Amygdala (tissue), 56 donors: Measurements from ENCODE around the gene ADGRV1.
A peak's percentile ranks its signal among the peaks of the same experiment; 100 is the strongest.
"Not testable (repeated sequence)": the region's sequence is repeated elsewhere in the genome, so short reads cannot be mapped to it uniquely, and the experiment has no call there.

Source experiments
- DNase-seq, 56 donors: peaks; one replicate each; lab custom pipeline; 2025; lab: John Stamatoyannopoulos, UW

The ADGRV1 gene

DNA sequence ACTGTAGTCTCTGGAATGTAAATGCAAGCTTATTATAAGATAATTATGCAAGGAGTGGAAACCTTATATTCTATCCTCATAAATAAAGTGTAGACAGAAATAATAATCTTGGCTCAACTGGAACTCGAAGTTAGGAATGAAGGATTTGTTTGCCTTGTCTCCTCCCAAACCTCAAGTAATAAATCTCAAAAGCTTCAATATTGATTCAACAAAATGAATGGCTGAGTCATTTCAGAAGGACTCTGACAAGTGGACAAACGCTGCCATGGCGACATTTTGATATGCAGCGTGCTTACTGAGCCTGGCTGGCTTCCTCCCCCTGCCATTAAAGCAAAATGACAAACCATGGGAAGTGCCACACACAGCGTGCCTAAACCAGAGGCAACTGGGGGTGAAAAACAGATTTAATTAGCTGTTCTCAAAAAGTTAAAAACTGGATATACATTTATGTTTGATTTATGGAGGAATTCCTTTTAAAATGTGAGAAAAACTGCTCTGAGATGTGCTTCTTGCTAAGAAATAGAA, 10.5 kb upstream of the ADGRV1 start:
- peak in 9 of 56 donors; percentile 2 to 28 (median 8) for DNase-seq

GRCh38 chr5:90549223-90549622, 9.4 kb upstream of the ADGRV1 start:
- no peak for DNase-seq

DNA sequence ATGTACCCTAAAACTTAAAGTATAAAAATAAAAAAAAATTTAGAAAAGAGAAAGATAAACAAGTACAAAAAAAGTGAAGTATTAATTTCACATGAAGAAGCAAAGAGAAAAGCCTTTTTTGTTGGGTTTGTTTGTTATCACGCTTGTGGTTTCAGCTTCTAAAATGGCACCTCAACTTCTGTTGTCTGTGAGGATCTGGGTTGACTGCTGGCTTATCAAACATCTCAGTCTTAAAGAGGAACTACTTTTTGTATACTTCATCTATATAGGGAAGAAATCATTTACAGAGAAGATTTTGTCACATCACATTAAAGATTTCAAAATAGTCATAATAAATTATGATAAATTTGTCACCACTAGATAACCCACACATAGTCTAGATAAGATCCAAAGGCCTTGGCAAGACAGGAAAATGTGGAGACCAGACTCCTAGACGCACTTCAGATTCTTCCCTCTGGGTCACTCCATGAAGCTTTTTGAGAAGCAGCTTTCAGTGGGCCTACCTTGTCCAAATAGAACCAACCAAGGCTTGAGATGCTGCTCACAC, 8.8 kb upstream of the ADGRV1 start:
- DNase-seq: no peak

DNA sequence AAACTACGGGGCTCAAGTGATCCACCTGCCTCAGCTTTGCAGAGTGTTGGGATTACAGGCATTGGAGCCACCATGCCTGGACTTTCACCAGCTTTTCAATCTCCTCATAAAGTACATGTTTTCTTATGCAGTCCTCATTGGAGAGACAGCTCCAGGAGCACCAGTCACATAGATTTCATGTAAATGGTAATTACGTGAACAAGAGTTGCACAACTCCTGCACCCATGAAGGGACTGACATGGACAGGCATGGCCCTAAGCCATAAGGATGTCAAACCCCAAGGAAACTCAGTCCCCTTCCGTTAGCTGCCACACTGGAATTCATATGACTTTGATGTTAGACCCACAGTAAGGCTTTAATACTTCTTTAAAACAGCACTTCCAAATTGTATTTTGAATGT, 7.6 kb upstream of the ADGRV1 start:
- DNase-seq: no peak

- DNase-seq: no peak
These were observed 7.2 kb upstream of the ADGRV1 start for GRCh38 chr5:90551376-90551775.

DNA sequence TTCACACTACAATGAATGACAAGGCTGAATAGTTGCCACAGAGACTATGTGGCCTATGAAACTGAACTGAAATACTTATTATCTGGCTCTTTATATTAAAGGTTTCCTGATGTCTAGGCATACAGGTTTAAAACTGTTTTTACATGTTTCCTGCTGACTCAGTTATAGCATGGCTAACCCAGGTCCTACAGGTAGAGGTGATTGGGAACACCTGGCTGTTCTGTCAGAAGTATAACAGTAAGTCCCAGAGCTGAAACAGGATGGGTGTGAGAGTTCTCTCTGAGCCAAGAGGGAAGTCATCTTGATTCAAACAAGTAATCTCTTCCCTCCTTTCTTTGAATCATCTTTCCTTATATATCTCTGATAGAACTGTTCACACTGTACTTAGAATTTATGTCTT, 4.9 kb upstream of the ADGRV1 start:
- no peak for DNase-seq

- DNase-seq: no peak
These were observed 4.1 kb upstream of the ADGRV1 start for GRCh38 chr5:90554358-90555006.

DNA sequence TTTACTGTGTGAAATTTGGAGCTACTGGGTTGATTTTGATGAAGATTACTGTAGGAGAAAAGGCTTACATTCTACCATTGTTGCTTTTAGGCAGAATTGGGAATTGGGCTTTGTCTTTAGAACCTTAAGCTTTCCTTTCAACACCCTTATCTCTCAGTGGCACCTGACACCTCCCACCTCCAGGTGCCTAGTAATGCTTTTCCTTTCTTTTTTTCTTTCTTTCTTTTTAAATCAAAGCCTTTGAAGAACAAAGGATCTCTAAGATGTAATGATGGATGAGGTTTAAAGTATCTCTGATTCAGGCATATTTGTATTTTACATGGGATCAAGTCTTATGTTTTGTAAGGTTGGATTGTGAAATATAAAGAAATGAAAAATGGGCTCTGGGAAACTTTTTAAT, 2.9 kb upstream of the ADGRV1 start:
- no peak for DNase-seq

GRCh38 chr5:90557391-90557790, 1.2 kb upstream of the ADGRV1 start:
- no peak for DNase-seq

DNA sequence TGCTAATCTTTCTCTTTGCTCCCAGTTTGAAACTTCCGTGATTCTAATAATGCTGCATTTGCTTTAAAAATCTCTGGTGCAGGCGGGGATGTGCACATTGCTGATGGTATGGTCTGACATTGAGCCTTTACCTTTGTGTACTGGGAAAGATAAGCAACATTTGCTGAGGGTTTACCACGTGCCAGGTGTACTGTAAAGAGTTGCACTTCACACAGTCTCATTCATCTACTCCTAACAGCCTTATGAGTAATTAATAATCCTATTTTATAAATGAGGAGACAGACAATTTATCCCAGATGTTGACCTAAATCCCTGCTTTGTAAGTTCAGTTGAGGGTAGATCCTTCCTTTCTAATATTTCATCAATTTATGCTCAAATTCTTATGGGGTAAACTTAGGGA, 726 bp upstream of the ADGRV1 start:
- no peak for DNase-seq

GRCh38 chr5:90560771-90561170, 2.2 kb downstream of the ADGRV1 start:
- DNase-seq: no peak

DNA sequence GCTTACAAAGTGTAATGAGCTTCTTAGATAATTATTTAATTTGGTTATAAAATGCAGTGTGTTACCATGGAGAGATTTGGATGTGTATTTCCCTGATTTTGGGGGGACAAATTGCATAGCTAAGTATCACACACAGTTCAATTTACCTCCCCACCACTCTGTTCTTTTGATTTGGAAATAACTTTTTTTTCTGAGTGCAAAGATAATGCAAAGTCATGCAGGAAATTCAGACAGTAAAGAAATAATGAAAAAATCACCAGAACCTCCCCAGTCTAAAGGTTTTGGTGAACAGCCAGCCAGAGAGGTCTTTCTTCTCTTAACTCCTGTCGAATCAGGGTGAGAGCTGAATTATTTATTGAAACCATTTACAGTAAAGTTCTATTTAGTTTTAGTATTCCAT, 3.2 kb downstream of the ADGRV1 start:
- DNase-seq: no peak

DNA sequence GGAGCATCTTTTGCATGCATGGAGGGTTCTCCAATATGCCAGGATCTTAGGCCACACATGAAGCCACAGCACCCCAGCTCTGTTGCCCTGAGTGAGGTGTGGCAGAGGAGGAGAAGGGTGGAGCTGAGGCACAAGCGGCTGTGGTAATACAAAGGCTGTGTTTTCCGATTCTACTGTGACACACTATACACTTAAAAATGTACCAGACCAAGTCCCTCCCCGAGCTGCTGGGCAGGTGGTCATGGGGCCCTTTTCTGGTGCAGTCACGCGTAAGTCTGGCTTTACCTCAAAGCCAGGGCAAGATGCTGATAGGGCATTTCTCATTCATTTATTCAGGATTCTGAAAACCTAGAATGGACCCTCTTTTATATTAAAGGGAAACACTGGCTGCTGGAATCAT, 3.7 kb downstream of the ADGRV1 start:
- DNase-seq: peak in 2 of 56 donors; percentile 1 to 3

GRCh38 chr5:90563108-90563507, 4.5 kb downstream of the ADGRV1 start:
- no peak for DNase-seq

DNA sequence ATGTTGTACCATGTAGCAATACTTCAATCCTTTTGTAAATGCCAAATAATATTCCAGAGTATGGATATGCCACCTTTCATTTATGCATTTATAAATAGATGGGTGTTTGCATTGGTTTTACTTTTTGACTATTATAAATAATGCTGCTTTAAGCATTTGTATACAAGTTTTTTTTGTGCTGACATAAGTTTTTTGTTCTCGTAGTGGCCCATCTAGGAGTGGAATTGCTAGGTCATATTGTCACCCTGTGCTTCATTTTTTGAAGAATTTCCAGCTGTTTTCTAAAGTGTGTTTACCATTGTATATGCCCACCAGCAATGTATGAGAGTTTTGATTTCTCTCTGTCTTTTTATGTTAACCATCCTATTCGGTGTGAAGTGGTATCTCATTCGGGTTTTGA, 6.9 kb downstream of the ADGRV1 start:
- no peak for DNase-seq

GRCh38 chr5:90569084-90569483, 10.5 kb downstream of the ADGRV1 start:
- DNase-seq: no peak

GRCh38 chr5:90570034-90570433, 11.4 kb downstream of the ADGRV1 start:
- DNase-seq: no peak

GRCh38 chr5:90571147-90571773, 12.7 kb downstream of the ADGRV1 start:
- no peak for DNase-seq

DNA sequence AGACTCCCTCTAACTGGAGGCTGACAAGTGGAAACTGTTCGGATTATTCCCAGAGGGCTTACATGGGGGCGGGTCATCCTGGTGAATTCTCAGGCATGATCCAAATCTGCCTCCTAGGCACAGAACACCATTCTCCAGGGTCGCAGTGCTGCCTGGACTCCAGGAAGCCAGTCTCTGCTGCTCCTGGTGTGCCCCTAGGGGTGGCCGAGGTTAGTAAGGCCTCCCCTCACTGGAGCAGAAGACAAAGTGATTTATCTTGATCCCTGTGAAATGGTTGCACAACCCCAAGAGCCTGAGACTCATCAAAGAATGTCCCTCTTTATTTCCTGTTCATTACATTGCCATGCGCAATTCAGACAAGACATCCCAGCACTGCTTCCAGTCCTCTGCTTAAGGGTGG, 17.1 kb downstream of the ADGRV1 start:
- DNase-seq: no peak

DNA sequence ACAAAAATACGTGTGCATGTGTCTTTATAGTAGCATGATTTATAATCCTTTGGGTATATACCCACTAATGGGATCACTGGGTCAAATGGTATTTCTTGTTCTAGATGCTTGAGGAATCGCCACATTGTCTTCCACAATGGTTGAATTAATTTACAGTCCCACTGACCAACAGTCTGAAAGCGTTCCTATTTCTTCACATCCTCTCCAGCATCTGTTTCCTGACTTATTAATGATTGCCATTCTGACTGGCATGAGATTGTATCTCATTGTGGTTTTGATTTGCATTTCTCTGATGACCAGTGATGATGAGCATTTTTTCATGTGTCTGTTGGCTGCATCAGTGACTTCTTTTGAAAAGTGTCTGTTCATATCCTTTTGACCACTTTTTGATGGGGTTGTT, 18.0 kb downstream of the ADGRV1 start:
- not testable (repeated sequence) for DNase-seq

- DNase-seq: not testable (repeated sequence)
These were observed 21.3 kb downstream of the ADGRV1 start for GRCh38 chr5:90579905-90580304.

DNA sequence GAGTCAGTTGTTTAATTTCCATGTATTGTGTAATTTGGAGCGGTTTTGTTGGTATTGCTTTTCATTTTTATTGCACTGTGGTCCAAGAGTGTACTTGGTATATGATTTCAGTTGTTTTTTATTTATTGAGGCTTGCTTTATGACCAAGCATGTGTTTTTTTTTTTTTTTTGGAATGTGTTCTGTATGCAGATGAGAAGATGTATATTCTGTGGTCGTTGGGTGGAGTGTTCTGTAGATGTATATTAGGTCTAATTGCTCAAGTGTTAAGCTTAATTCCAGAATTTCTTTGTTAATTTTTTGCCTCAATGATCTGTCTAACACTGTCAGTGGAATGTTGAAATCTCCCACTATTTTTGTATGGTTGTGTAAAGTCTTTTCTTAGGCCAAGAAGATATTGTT, 23.4 kb downstream of the ADGRV1 start:
- no peak for DNase-seq
